ENCODE results near the gene SYT17. TPM values are rescaled to one million over a fixed set of nuclear protein-coding genes. Genes with fewer than 3 reads are reported as not detected.
A peak's percentile ranks its signal among the peaks of the same experiment; 100 is the strongest.

The SYT17 gene
- polyA plus RNA-seq, 3 donors: 9.3 to 10.4 (median 10.0) TPM

GRCh38 chr16:19289811-19290485 is 121.9 kb downstream of the SYT17 start:
- no peak for DNase-seq (ENCODE audit: low read depth in 3 of 3, low spot score in 2 of 3)

- DNase-seq (ENCODE audit: low read depth in 3 of 3, low spot score in 2 of 3): no peak
Measured at GRCh38 chr16:19290860-19291259, 122.8 kb downstream of the SYT17 start.

- no peak for DNase-seq (ENCODE audit: low read depth in 3 of 3, low spot score in 2 of 3)
Measured at GRCh38 chr16:19291475-19291874, 123.4 kb downstream of the SYT17 start.

- no peak for DNase-seq (ENCODE audit: low read depth in 3 of 3, low spot score in 2 of 3)
Measured at GRCh38 chr16:19292186-19292585, 124.1 kb downstream of the SYT17 start.

GRCh38 chr16:19294156-19294649 is 126.2 kb downstream of the SYT17 start:
- no peak for DNase-seq (ENCODE audit: low read depth in 3 of 3, low spot score in 2 of 3)

- no peak for DNase-seq (ENCODE audit: low read depth in 3 of 3, low spot score in 2 of 3)
Measured at GRCh38 chr16:19295393-19295792, 127.4 kb downstream of the SYT17 start.

GRCh38 chr16:19297454-19297853 is 129.4 kb downstream of the SYT17 start:
- no peak for DNase-seq (ENCODE audit: low read depth in 3 of 3, low spot score in 2 of 3)

GRCh38 chr16:19299565-19299964 is 131.5 kb downstream of the SYT17 start:
- no peak for DNase-seq (ENCODE audit: low read depth in 3 of 3, low spot score in 2 of 3)

- DNase-seq (ENCODE audit: low read depth in 3 of 3, low spot score in 2 of 3): no peak
Measured at GRCh38 chr16:19301931-19302330, 133.9 kb downstream of the SYT17 start.

- DNase-seq (ENCODE audit: low read depth in 3 of 3, low spot score in 2 of 3): no peak
Measured at GRCh38 chr16:19304750-19305149, 136.7 kb downstream of the SYT17 start.

GRCh38 chr16:19305443-19305842 is 137.4 kb downstream of the SYT17 start:
- DNase-seq (ENCODE audit: low read depth in 3 of 3, low spot score in 2 of 3): no peak

GRCh38 chr16:19307587-19308241 is 139.7 kb downstream of the SYT17 start:
- DNase-seq (ENCODE audit: low read depth in 3 of 3, low spot score in 2 of 3): peak in 1 of 3 donors; percentile 16

GRCh38 chr16:19308392-19308791 is 140.4 kb downstream of the SYT17 start:
- no peak for DNase-seq (ENCODE audit: low read depth in 3 of 3, low spot score in 2 of 3)

GRCh38 chr16:19309178-19309577 is 141.1 kb downstream of the SYT17 start:
- DNase-seq (ENCODE audit: low read depth in 3 of 3, low spot score in 2 of 3): no peak

GRCh38 chr16:19314718-19315425 is 146.8 kb downstream of the SYT17 start:
- DNase-seq (ENCODE audit: low read depth in 3 of 3, low spot score in 2 of 3): no peak

- no peak for DNase-seq (ENCODE audit: low read depth in 3 of 3, low spot score in 2 of 3)
Measured at GRCh38 chr16:19315889-19316433, 147.9 kb downstream of the SYT17 start.

GRCh38 chr16:19316846-19317245 is 148.8 kb downstream of the SYT17 start:
- no peak for DNase-seq (ENCODE audit: low read depth in 3 of 3, low spot score in 2 of 3)

Measured in right renal cortex interstitium (tissue), 3 donors.